Loucy (cell line): ENCODE results near the gene SLC25A12.

ENCODE experiments used
- H2AFZ ChIP-seq: fragments of 200-600 bp; sonication (generic); 2 replicates; pipeline ENCODE4 v1.6.0; 2016; ENCODE audit warnings: antibody characterized with exemption, mild to moderate bottlenecking, low read length, moderate library complexity
- H3F3A ChIP-seq: fragments of 200-600 bp; 2 replicates; pipeline ENCODE4 v1.6.0; 2016; ENCODE audit warnings: antibody characterized with exemption, low read depth, mild to moderate bottlenecking
- H3K27me3 ChIP-seq: fragments of 200-600 bp; sonication (generic); 2 replicates; pipeline ENCODE4 v1.6.1; 2014; ENCODE audit warnings: low read length, mild to moderate bottlenecking; ENCODE audit not compliant: insufficient read depth, poor library complexity, severe bottlenecking
- H3K36me3 ChIP-seq: fragments of 200-600 bp; sonication (generic); 2 replicates; pipeline ENCODE4 v1.6.1; 2016; ENCODE audit warnings: low read length; ENCODE audit not compliant: insufficient read depth
- H3K4me1 ChIP-seq: fragments of 200-600 bp; sonication (generic); 2 replicates; pipeline ENCODE4 v1.5.1; 2014; ENCODE audit warnings: low read length, mild to moderate bottlenecking; ENCODE audit not compliant: insufficient read depth, poor library complexity, severe bottlenecking
- H3K4me2 ChIP-seq: fragments of 200-600 bp; sonication (generic); 2 replicates; pipeline ENCODE4 v1.6.0; 2014; ENCODE audit warnings: antibody characterized with exemption, low read length, low read depth, mild to moderate bottlenecking; ENCODE audit not compliant: poor library complexity, severe bottlenecking
- H3K4me3 ChIP-seq: fragments of 200-600 bp; sonication (generic); 2 replicates; pipeline ENCODE4 v1.5.1; 2014; ENCODE audit warnings: low read length, mild to moderate bottlenecking, mixed read lengths; ENCODE audit not compliant: poor library complexity, severe bottlenecking
- H3K79me2 ChIP-seq: fragments of 200-600 bp; sonication (generic); 2 replicates; pipeline ENCODE4 v1.6.1; 2014; ENCODE audit warnings: low read length; ENCODE audit not compliant: insufficient read depth
- H3K9ac ChIP-seq: fragments of 200-600 bp; sonication (generic); 2 replicates; pipeline ENCODE4 v1.6.0; 2014; ENCODE audit warnings: mild to moderate bottlenecking, low read depth, low read length, moderate library complexity; ENCODE audit not compliant: poor library complexity, severe bottlenecking
- H3K9me2 ChIP-seq: fragments of 200-600 bp; sonication (generic); replicated peaks from 2 replicates; pipeline ENCODE4 v1.6.1; 2016; ENCODE audit warnings: low read depth, low read length, mixed read lengths
- H3K9me3 ChIP-seq: fragments of 200-600 bp; sonication (generic); 2 replicates; pipeline ENCODE4 v1.6.1; 2014; ENCODE audit warnings: mild to moderate bottlenecking, antibody characterized with exemption, low read length, low read depth; ENCODE audit not compliant: insufficient read depth
- H4K20me1 ChIP-seq: fragments of 200-600 bp; sonication (generic); 2 replicates; pipeline ENCODE4 v1.6.0; 2014; ENCODE audit warnings: antibody characterized with exemption, low read length, mild to moderate bottlenecking; ENCODE audit not compliant: insufficient read depth, poor library complexity, severe bottlenecking
- EZH2phosphoT487 ChIP-seq: fragments of 200-600 bp; IDR thresholded peaks from 2 replicates; pipeline ENCODE4 v1.6.1; 2018; ENCODE audit warnings: antibody characterized with exemption, mild to moderate bottlenecking, moderate library complexity, borderline replicate concordance
- TF ChIP-seq, protein P1 (sequence below): fragments of 200-600 bp; sonication (generic); conservative IDR thresholded peaks from 2 replicates; pipeline ENCODE4 v1.5.1; 2014; ENCODE audit warnings: mild to moderate bottlenecking, antibody characterized with exemption, low read length

The SLC25A12 gene

DNA sequence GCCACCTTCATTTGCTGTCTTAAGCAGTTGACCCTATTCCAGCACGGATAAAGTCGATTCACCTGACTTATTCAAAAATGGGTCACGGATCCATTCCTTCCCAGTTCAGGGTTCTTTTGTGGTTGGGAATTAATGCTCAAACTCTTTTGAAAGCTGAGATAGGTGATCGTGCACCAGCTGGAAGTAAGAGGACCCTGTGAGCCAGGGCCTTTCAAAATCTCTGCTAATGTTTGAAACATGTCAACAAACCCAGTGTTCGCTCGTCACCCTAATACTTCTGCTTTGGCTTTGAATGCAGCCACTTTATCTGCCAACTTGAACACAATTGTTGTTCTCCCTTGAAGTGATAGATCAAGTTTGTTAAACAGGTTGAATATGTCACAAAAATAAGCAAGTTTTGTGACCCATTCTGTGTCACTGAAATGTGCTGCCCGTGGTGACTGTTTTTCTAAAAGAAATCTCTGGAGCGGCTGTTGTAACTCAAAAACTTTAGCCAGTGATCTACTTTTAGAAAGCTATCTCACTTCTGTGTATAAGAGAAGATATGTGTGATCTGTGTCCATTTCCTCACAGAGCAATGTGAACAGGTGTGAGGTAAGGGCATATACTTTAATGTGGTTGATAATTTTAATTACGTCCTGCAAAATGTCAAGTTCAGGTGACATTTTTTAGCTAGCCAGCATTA is 45.2 kb upstream of the SLC25A12 start:
- no peak overlapping the region for H3K9ac ChIP-seq
- H2AFZ ChIP-seq = no peak overlapping the region
- H3K9me3 ChIP-seq = no peaks in the 10 kb centered on the region
- H3K4me1 ChIP-seq = peaks cover 15% of the 10 kb centered on the region
- no peak overlapping the region for H3K4me3 ChIP-seq
- no peaks in the 10 kb centered on the region for H3K27me3 ChIP-seq
- no peak overlapping the region for H3K4me2 ChIP-seq
- TF ChIP-seq, protein P1, sequence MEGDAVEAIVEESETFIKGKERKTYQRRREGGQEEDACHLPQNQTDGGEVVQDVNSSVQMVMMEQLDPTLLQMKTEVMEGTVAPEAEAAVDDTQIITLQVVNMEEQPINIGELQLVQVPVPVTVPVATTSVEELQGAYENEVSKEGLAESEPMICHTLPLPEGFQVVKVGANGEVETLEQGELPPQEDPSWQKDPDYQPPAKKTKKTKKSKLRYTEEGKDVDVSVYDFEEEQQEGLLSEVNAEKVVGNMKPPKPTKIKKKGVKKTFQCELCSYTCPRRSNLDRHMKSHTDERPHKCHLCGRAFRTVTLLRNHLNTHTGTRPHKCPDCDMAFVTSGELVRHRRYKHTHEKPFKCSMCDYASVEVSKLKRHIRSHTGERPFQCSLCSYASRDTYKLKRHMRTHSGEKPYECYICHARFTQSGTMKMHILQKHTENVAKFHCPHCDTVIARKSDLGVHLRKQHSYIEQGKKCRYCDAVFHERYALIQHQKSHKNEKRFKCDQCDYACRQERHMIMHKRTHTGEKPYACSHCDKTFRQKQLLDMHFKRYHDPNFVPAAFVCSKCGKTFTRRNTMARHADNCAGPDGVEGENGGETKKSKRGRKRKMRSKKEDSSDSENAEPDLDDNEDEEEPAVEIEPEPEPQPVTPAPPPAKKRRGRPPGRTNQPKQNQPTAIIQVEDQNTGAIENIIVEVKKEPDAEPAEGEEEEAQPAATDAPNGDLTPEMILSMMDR = no peak
- TF ChIP-seq EZH2phosphoT487 = no peak
- H3K36me3 ChIP-seq = peaks cover 5% of the 10 kb centered on the region; the same call in 1 of the 2 replicates
- no peaks in the 10 kb centered on the region for H3K9me2 ChIP-seq
- peaks cover 95% of the 10 kb centered on the region for H3K79me2 ChIP-seq
- H4K20me1 ChIP-seq = peaks cover 12% of the 10 kb centered on the region
- H3F3A ChIP-seq = no peaks in the 10 kb centered on the region

DNA sequence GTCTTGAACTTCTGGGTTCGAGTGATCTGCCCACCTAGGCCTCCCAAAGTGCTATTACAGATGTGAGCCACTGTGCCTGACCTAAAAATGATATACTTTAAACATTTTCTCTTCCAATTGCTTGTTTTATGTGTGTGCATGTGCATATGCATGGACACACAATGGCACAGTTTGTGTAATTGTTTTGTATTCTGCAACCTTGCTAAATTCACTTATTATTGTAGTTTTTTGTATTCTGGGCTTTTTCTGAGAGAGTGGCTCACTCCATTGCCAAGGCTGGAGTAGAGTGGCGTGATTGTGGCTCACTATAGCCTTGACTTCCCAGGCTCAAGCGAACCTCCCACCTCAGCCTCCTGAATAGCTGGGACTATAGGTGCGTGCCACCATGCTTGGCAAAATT is 36.3 kb upstream of the SLC25A12 start:
- TF ChIP-seq, protein P1 = no peak
- no peak for TF ChIP-seq EZH2phosphoT487
- H3K79me2 ChIP-seq = peaks cover 100% of the 10 kb centered on the region
- H4K20me1 ChIP-seq = peaks cover 38% of the 10 kb centered on the region
- H3K4me2 ChIP-seq = peak overlapping the region; percentile 93
- no peaks in the 10 kb centered on the region for H3K27me3 ChIP-seq
- H3F3A ChIP-seq = no peaks in the 10 kb centered on the region
- no peak overlapping the region for H2AFZ ChIP-seq
- no peaks in the 10 kb centered on the region for H3K9me3 ChIP-seq
- no peaks in the 10 kb centered on the region for H3K9me2 ChIP-seq
- H3K36me3 ChIP-seq = peaks cover 30% of the 10 kb centered on the region; the same call in 1 of the 2 replicates
- no peak overlapping the region for H3K9ac ChIP-seq
- peak overlapping the region; percentile 18 for H3K4me3 ChIP-seq
- peaks cover 28% of the 10 kb centered on the region for H3K4me1 ChIP-seq

DNA sequence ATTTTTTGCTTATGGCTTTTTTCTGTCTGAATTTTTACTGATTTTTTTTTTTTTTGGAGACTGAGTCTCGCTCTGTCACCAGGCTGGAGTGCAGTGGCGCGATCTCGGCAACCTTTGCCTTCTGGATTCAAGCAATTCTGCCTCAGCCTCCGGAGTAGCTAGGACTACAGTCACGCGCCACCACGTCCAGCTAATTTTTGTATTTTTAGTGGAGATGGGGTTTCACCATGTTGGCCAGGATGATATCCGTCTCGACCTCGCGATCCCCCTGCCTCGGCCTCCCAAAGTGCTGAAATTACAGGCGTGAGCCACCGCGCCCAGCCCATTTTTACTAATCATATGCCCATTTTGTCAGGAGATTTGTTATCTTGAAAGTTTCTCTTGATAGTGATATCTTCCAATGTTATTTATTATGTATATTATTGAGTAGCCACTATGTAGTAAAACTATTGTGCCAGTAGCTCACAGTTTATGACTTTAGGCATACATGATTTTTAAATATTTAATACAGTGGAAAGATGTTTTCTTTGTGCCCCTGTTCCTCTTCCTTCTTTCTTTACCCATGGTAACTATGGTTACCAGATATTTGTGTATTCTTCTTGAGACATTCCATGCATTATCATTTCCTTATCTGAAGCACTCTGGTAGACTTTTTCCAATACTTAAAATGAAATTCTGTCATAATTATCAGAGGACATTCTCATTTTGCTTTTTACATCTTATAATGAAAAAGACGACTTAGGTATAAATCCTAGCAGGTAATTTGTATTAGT is 30.3 kb upstream of the SLC25A12 start:
- H3F3A ChIP-seq = no peaks in the 10 kb centered on the region
- H3K4me3 ChIP-seq = peak overlapping the region; percentile 81
- no peaks in the 10 kb centered on the region for H3K9me3 ChIP-seq
- peak overlapping the region; percentile 93 for H3K4me2 ChIP-seq
- TF ChIP-seq, protein P1 = no peak
- no peak for TF ChIP-seq EZH2phosphoT487
- H3K4me1 ChIP-seq = peaks cover 52% of the 10 kb centered on the region
- H3K79me2 ChIP-seq = peaks cover 70% of the 10 kb centered on the region
- peaks cover 10% of the 10 kb centered on the region; the same call in 1 of the 2 replicates for H3K36me3 ChIP-seq
- no peaks in the 10 kb centered on the region for H3K9me2 ChIP-seq
- H3K27me3 ChIP-seq = no peaks in the 10 kb centered on the region
- H2AFZ ChIP-seq = no peak overlapping the region
- H4K20me1 ChIP-seq = peaks cover 30% of the 10 kb centered on the region
- H3K9ac ChIP-seq = peak overlapping the region; percentile 84
